Fibroblast of lung (primary cell): ENCODE measurements around the gene MTAP.

Experiments
- CTCF ChIP-seq, 2 donors: IDR thresholded peaks in 1 of 2; conservative IDR thresholded peaks in 1 of 2; 1 replicate in 1 of 2; 2 replicates in 1 of 2; pipeline ENCODE4 v1.5.1; 2011 to 2012; ENCODE audit warnings: low read length in 2 of 2, control low read depth in 1 of 2, inconsistent platforms in 1 of 2, low read depth in 1 of 2, mild to moderate bottlenecking in 1 of 2
- EZH2 ChIP-seq: IDR thresholded peaks from 2 replicates; pipeline ENCODE4 v1.5.1; 2012; ENCODE audit warnings: low read length, control low read depth, mild to moderate bottlenecking; ENCODE audit errors: missing control alignments

DNA sequence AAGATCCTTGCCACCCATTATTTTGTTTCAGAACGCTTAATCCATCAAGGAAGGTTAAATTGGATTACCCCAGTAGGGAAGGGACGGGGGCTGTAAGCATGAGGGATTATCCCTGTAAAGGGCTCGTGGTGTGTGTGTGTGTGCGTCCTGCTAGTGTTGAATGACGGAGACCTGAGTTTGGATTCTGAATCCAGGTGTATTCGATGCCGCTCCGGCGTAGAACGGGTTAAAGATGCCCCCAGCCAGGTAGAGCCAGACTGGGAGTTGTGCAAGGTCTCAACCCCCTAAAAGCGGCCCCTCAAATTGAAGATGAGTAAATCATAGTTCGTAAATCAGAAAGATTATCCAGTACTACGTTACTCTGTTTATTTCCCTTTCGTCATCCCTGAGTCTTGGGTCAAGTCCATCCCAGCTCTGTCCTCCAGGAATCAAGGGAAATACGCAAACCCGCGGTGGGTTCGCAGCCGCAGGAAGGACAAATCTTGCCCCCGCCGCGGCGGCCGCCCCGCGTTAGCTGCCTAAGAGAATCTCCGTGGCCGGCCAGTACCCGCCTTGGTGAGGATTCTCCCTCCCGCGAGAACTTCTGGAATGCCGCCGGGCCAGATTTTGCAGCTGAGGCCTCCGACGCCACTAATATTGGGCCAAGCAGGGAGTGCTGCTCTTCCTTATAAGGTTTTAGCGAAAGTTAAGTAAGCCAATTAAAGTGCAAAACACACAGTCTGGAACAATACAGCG is 586 bp upstream of the MTAP start:
- TF ChIP-seq CTCF (conservative IDR thresholded peaks at IDR 0.05 in 1 of 2, IDR thresholded peaks at IDR 0.05 in 1 of 2; ENCODE audit: low read depth in 1 of 2, low read length in 2 of 2) (no peak), EZH2 (no peak)
